Vagina (tissue), 2 donors: ENCODE data around the gene RAC3. TPM values are rescaled to one million over a fixed set of nuclear protein-coding genes. Genes with fewer than 3 reads are reported as not detected.

Experiments
- DNase-seq, 2 donors: peaks; one replicate each; pipeline ENCODE4 v3.0.0-alpha.2; 2017; ENCODE audit errors: extremely low spot score in 2 of 2
- H3K27ac ChIP-seq: fragments of 200-600 bp; sonication (generic); one replicate; pipeline ENCODE4 v1.5.1; 2019
- H3K27me3 ChIP-seq: fragments of 200-600 bp; sonication (generic); one replicate; pipeline ENCODE4 v1.5.1; 2019
- H3K36me3 ChIP-seq, 2 donors: fragments of 200-600 bp; sonication (generic); one replicate each; pipeline ENCODE4 v1.5.1; 2017 to 2019
- H3K4me1 ChIP-seq: fragments of 200-600 bp; sonication (generic); one replicate; pipeline ENCODE4 v1.5.1; 2019
- H3K4me3 ChIP-seq, 2 donors: fragments of 200-600 bp; sonication (generic); 1 replicate in 1 of 2; 2 replicates in 1 of 2; pipeline ENCODE4 v1.5.1; 2016 to 2019
- H3K9me3 ChIP-seq: fragments of 200-600 bp; sonication (generic); one replicate; pipeline ENCODE4 v1.5.1; 2019
- POLR2A ChIP-seq, 2 donors: fragments of 450-650 bp; IDR thresholded peaks; one replicate each; pipeline ENCODE4 v1.6.1; 2017; ENCODE audit warnings: antibody characterized with exemption in 2 of 2, mild to moderate bottlenecking in 2 of 2, moderate library complexity in 2 of 2
- POLR2AphosphoS5 ChIP-seq, 2 donors: sonication (generic); formaldehyde crosslinking; IDR thresholded peaks; one replicate each; pipeline ENCODE4 v1.9.0; 2017; ENCODE audit warnings: antibody characterized with exemption in 2 of 2, mild to moderate bottlenecking in 2 of 2, low read depth in 1 of 2; ENCODE audit not compliant: insufficient read depth in 1 of 2
- intact Hi-C: fragments of 100-400 bp; cut with DNase I; formaldehyde crosslinking; loops from one replicate; pipeline ENCODE4 v1.15.1; 2023
- total RNA-seq: library from RNA; depleted of rRNA; stranded (reverse); fragments of >200 nt; gene quantifications from one replicate; pipeline ENCODE4 v1.2.3, GENCODE V29; 2016
- TF ChIP-seq, protein P1 (sequence below), 3 experiments: fragments of 450-650 bp in 2 of 3; fragments of 200-600 bp in 1 of 3; sonication (generic) in 1 of 3; IDR thresholded peaks; one replicate each; pipeline ENCODE4 v1.5.1; 2017 to 2019; ENCODE audit warnings: antibody characterized with exemption in 3 of 3, mild to moderate bottlenecking in 2 of 3, moderate library complexity in 2 of 3

The RAC3 gene
- total RNA-seq, 1 donor from 2014 or later = 12.8 TPM

- DNase-seq = no peak
- Histone ChIP-seq H3K4me3 (no peak overlapping the region), H3K27ac (no peak overlapping the region), H3K9me3 (no peaks in the 10 kb centered on the region), H3K27me3 (no peaks in the 10 kb centered on the region), H3K36me3 (no peaks in the 10 kb centered on the region), H3K4me1 (peaks cover 55% of the 10 kb centered on the region)
- intact Hi-C loops = no loop called here
- no peak for TF ChIP-seq POLR2AphosphoS5 (IDR thresholded peaks at IDR 0.05; ENCODE audit: insufficient read depth in 1 of 2, low read depth in 1 of 2)
- TF ChIP-seq, protein P1, sequence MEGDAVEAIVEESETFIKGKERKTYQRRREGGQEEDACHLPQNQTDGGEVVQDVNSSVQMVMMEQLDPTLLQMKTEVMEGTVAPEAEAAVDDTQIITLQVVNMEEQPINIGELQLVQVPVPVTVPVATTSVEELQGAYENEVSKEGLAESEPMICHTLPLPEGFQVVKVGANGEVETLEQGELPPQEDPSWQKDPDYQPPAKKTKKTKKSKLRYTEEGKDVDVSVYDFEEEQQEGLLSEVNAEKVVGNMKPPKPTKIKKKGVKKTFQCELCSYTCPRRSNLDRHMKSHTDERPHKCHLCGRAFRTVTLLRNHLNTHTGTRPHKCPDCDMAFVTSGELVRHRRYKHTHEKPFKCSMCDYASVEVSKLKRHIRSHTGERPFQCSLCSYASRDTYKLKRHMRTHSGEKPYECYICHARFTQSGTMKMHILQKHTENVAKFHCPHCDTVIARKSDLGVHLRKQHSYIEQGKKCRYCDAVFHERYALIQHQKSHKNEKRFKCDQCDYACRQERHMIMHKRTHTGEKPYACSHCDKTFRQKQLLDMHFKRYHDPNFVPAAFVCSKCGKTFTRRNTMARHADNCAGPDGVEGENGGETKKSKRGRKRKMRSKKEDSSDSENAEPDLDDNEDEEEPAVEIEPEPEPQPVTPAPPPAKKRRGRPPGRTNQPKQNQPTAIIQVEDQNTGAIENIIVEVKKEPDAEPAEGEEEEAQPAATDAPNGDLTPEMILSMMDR (IDR thresholded peaks at IDR 0.05) = no peak
- no peak for TF ChIP-seq POLR2A (IDR thresholded peaks at IDR 0.05)
These were observed 23.8 kb upstream of the RAC3 start for GRCh38 chr17:82007495-82008257.

- intact Hi-C loops = no loop called here
- H3K4me1 ChIP-seq = peaks cover 55% of the 10 kb centered on the region
- no peak for TF ChIP-seq POLR2A (IDR thresholded peaks at IDR 0.05)
- TF ChIP-seq POLR2AphosphoS5 (IDR thresholded peaks at IDR 0.05; ENCODE audit: insufficient read depth in 1 of 2, low read depth in 1 of 2) = no peak
- TF ChIP-seq, protein P1 (IDR thresholded peaks at IDR 0.05) = no peak
These were observed 23.1 kb upstream of the RAC3 start for GRCh38 chr17:82008258-82008940.

DNA sequence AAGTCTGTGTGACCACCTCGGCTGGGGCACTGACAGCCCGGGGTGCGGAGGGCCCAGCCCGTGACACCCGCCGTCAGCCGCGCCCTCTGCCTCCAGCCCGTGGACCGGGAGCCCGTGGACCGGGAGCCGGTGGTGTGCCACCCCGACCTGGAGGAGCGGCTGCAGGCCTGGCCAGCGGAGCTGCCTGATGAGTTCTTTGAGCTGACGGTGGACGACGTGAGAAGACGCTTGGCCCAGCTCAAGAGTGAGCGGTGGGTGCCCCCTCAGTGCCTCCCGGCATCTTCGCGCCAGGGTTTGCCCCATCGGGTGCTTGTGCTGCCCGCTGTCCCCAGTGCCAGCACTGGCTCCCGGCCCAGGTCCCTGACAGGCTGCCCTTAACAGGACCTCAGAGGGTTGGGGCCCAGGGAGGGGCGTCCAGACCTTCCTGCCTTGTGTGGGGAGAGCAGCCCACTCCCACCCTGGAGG is 22.5 kb upstream of the RAC3 start:
- Histone ChIP-seq H3K36me3 (no peaks in the 10 kb centered on the region), H3K4me3 (no peak overlapping the region), H3K27me3 (no peaks in the 10 kb centered on the region), H3K4me1 (peaks cover 55% of the 10 kb centered on the region), H3K9me3 (no peaks in the 10 kb centered on the region), H3K27ac (no peak overlapping the region)
- DNase-seq = no peak
- intact Hi-C loops = no loop called here
- no peak for TF ChIP-seq POLR2AphosphoS5 (IDR thresholded peaks at IDR 0.05; ENCODE audit: insufficient read depth in 1 of 2, low read depth in 1 of 2)
- TF ChIP-seq, protein P1 (IDR thresholded peaks at IDR 0.05) = no peak
- no peak for TF ChIP-seq POLR2A (IDR thresholded peaks at IDR 0.05)

More at GRCh38 chr17:82008258-82008940, 23.1 kb upstream of the RAC3 start:
- Histone ChIP-seq H3K4me3 (no peak overlapping the region), H3K27ac (no peak overlapping the region), H3K27me3 (no peaks in the 10 kb centered on the region), H3K9me3 (no peaks in the 10 kb centered on the region), H3K36me3 (no peaks in the 10 kb centered on the region)
- DNase-seq = no peak

DNA sequence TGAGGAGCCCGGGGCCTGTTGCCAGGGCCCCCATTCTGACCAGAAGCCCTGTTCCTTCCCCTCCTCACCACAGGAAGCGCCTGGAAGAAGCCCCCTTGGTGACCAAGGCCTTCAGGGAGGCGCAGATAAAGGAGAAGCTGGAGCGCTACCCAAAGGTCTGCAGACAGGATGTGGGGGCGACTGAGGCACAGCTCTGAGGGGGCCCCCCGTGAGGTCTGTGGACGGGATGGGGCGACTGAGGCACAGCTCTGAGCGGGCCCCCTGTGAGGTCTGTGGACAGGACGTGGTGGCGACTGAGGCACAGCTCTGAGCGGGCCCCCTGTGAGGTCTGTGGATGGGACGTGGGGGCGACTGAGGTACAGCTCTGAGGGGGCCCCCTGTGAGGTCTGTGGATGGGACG is 22.1 kb upstream of the RAC3 start:
- Histone ChIP-seq H3K27me3 (no peaks in the 10 kb centered on the region), H3K27ac (no peak overlapping the region), H3K4me3 (no peak overlapping the region), H3K4me1 (peaks cover 55% of the 10 kb centered on the region), H3K9me3 (no peaks in the 10 kb centered on the region), H3K36me3 (no peaks in the 10 kb centered on the region)
- no peak for DNase-seq
- intact Hi-C loops = no loop called here
- no peak for TF ChIP-seq POLR2AphosphoS5 (IDR thresholded peaks at IDR 0.05; ENCODE audit: insufficient read depth in 1 of 2, low read depth in 1 of 2)
- no peak for TF ChIP-seq POLR2A (IDR thresholded peaks at IDR 0.05)
- TF ChIP-seq, protein P1 (IDR thresholded peaks at IDR 0.05) = no peak
